K562 (cell line): ENCODE data around the gene OLFML1. TPM values are rescaled to one million over a fixed set of nuclear protein-coding genes. Genes with fewer than 3 reads are reported as not detected.

ENCODE experiments used
- ATAC-seq: fragments of 200-7000 bp; cut with Tn5 transposase; 3 replicates; pipeline ENCODE4 v1.9.1; 2020; ENCODE audit warnings: moderate library complexity
- BruUV-seq: library from RNA; stranded (reverse); fragments of 400-500 nt; replicated peaks from 2 replicates; lab custom pipeline; 2021; lab: Mats Ljungman, UMichigan
- CTCF ChIA-PET: fragments of 300-600 bp; formaldehyde crosslinking; extraction: SDS; loops from one replicate; lab custom pipeline; 2021; ENCODE audit warnings: low intra/inter-chr PET ratio; lab: Yijun Ruan, JAX
- POLR2A ChIA-PET: fragments of 300-600, 350-650 bp; sonication (Branson Sonifier 250); formaldehyde crosslinking; extraction: SDS; loops from one replicate; lab custom pipeline; 2021; ENCODE audit warnings: antibody characterized with exemption, inconsistent platforms; lab: Yijun Ruan, JAX
- DNase-seq, 4 experiments: peaks; one replicate each; pipeline versions ENCODE4 v3.0.0 to v3.0.0-alpha.2; 2011 to 2018; ENCODE audit warnings: low spot score in 3 of 4, mixed read lengths in 3 of 4; ENCODE audit errors: extremely low read depth in 1 of 4
- FAIRE-seq: peaks from 2 replicates; lab custom pipeline; 2011; peaks lifted over from hg19 to GRCh38; lab: Jason Lieb, UNC
- H2AFZ ChIP-seq: 2 replicates; pipeline ENCODE4 v1.6.0; 2011; ENCODE audit warnings: low read depth, low read length, control low read depth, inconsistent platforms
- H3K27ac ChIP-seq: fragments of 200-600 bp; 3 replicates; pipeline ENCODE4 v1.8.0; 2011; ENCODE audit warnings: low read depth, mild to moderate bottlenecking, control low read depth, inconsistent platforms, low read length, moderate library complexity, mixed read lengths; ENCODE audit errors: extremely low read depth
- H3K27me3 ChIP-seq, 2 experiments: fragments of 300-600 bp in 1 of 2; 2 replicates in 1 of 2; 3 replicates in 1 of 2; pipeline versions ENCODE4 v1.6.0 to v1.8.0; 2011; ENCODE audit warnings: inconsistent platforms in 2 of 2, low read length in 2 of 2, mild to moderate bottlenecking in 1 of 2, mixed read lengths in 1 of 2, moderate library complexity in 1 of 2; ENCODE audit not compliant: control insufficient read depth in 2 of 2, insufficient read depth in 2 of 2
- H3K36me3 ChIP-seq: fragments of 300-600 bp; 3 replicates; pipeline ENCODE4 v1.8.0; 2011; ENCODE audit warnings: mild to moderate bottlenecking, low read length, inconsistent platforms; ENCODE audit not compliant: control insufficient read depth, insufficient read depth
- H3K4me1 ChIP-seq, 2 experiments: fragments of 200-600 bp in 1 of 2; replicated peaks in 1 of 2; 2 replicates in 1 of 2; 3 replicates in 1 of 2; pipeline versions ENCODE4 v1.5.1 to v1.8.0; 2011; ENCODE audit warnings: inconsistent platforms in 2 of 2, low read length in 2 of 2, mild to moderate bottlenecking in 1 of 2, mixed read lengths in 1 of 2, moderate library complexity in 1 of 2; ENCODE audit not compliant: control insufficient read depth in 2 of 2, insufficient read depth in 2 of 2
- H3K4me2 ChIP-seq: 2 replicates; pipeline ENCODE4 v1.6.1; 2011; ENCODE audit warnings: low read length, control low read depth, inconsistent platforms, mixed read lengths; ENCODE audit not compliant: insufficient read depth
- H3K4me3 ChIP-seq: fragments of 200-600 bp; sonication (generic), shearing (Covaris generic); 2 replicates; pipeline ENCODE4 v1.5.1; 2016; ENCODE audit warnings: control low read depth, inconsistent platforms
- H3K79me2 ChIP-seq: fragments of 200-600 bp; 3 replicates; pipeline ENCODE4 v1.8.0; 2011; ENCODE audit warnings: low read length, inconsistent platforms; ENCODE audit not compliant: control insufficient read depth, insufficient read depth
- H3K9ac ChIP-seq, 2 experiments: 2 replicates each; pipeline versions ENCODE4 v1.6.0 to v1.6.1; 2011; ENCODE audit warnings: low read depth in 2 of 2, low read length in 2 of 2, control low read depth in 1 of 2, inconsistent platforms in 1 of 2, mild to moderate bottlenecking in 1 of 2, mixed read lengths in 1 of 2; ENCODE audit not compliant: insufficient read depth in 1 of 2
- H3K9me1 ChIP-seq: one replicate; pipeline ENCODE4 v1.6.0; 2011; ENCODE audit warnings: inconsistent platforms, mild to moderate bottlenecking, low read length, moderate library complexity; ENCODE audit not compliant: control insufficient read depth, insufficient read depth
- H3K9me3 ChIP-seq: replicated peaks from 2 replicates; pipeline ENCODE4 v1.5.1; 2011; ENCODE audit warnings: low read depth, low read length, inconsistent platforms; ENCODE audit not compliant: control insufficient read depth, insufficient read depth
- H4K20me1 ChIP-seq: replicated peaks from 2 replicates; pipeline ENCODE4 v1.6.1; 2011; ENCODE audit warnings: low read length, inconsistent platforms, mixed read lengths; ENCODE audit not compliant: control insufficient read depth, insufficient read depth
- FIP1L1 ChIP-seq: fragments of 200-400 bp; formaldehyde crosslinking; IDR thresholded peaks from 2 replicates; pipeline ENCODE4 v1.6.1; 2018; ENCODE audit warnings: mild to moderate bottlenecking, low read depth, low read length; ENCODE audit not compliant: poor library complexity, severe bottlenecking
- FOXP4 ChIP-seq: sonication (generic); formaldehyde crosslinking; IDR thresholded peaks from 2 replicates; pipeline ENCODE4 v1.8.0; 2022; ENCODE audit warnings: mild to moderate bottlenecking, missing genetic modification reagents, borderline replicate concordance
- HOXB6 ChIP-seq: fragments of 250-450 bp; sonication (Bioruptor Pico); IDR thresholded peaks from 2 replicates; pipeline ENCODE4 v1.5.1; 2022; ENCODE audit warnings: mild to moderate bottlenecking, borderline replicate concordance
- PHF20 ChIP-seq: fragments of 450-650 bp; IDR thresholded peaks from 2 replicates; pipeline ENCODE4 v1.6.1; 2018; ENCODE audit not compliant: partially characterized antibody
- PRPF4 ChIP-seq: fragments of 200-400 bp; formaldehyde crosslinking; IDR thresholded peaks from one replicate; pipeline ENCODE4 v1.6.1; 2017; ENCODE audit warnings: low read length, low read depth, mild to moderate bottlenecking; ENCODE audit not compliant: insufficient read depth, poor library complexity, severe bottlenecking
- PTRF ChIP-seq: fragments of 450-650 bp; IDR thresholded peaks from 2 replicates; pipeline ENCODE4 v1.6.1; 2016; ENCODE audit warnings: mild to moderate bottlenecking, missing genetic modification characterization, missing compliant biosample characterization
- SIN3A ChIP-seq, 2 experiments: fragments of 150-350 bp in 1 of 2; IDR thresholded peaks; 2 replicates each; pipeline ENCODE4 v1.6.1; 2011 to 2016; ENCODE audit warnings: borderline replicate concordance in 2 of 2, low read depth in 2 of 2, low read length in 2 of 2, mild to moderate bottlenecking in 2 of 2, moderate library complexity in 2 of 2; ENCODE audit not compliant: control insufficient read depth in 1 of 2
- TCF3 ChIP-seq: sonication (generic); formaldehyde crosslinking; IDR thresholded peaks from 2 replicates; pipeline ENCODE4 v1.4.0; 2020; ENCODE audit warnings: mild to moderate bottlenecking, missing genetic modification reagents
- ZBTB9 ChIP-seq: fragments of 450-650 bp; formaldehyde crosslinking; IDR thresholded peaks from 2 replicates; pipeline ENCODE4 v1.4.0; 2020; ENCODE audit warnings: mild to moderate bottlenecking, moderate library complexity
- ZKSCAN3 ChIP-seq: fragments of 250-450 bp; sonication (Bioruptor Pico); IDR thresholded peaks from 2 replicates; pipeline ENCODE4 v1.4.0; 2020
- ZMIZ1 ChIP-seq, 2 experiments: fragments of 150-350 bp in 1 of 2; IDR thresholded peaks; 2 replicates each; pipeline ENCODE4 v1.6.1; 2012 to 2016; ENCODE audit warnings: low read depth in 2 of 2, low read length in 2 of 2, mild to moderate bottlenecking in 1 of 2, moderate library complexity in 1 of 2
- ZNF41 ChIP-seq: fragments of 250-450 bp; sonication (Bioruptor Pico); conservative IDR thresholded peaks from 2 replicates; pipeline ENCODE4 v1.4.0; 2020; ENCODE audit warnings: mild to moderate bottlenecking
- ZNF583 ChIP-seq: fragments of 250-450 bp; sonication (Bioruptor Pico); IDR thresholded peaks from 2 replicates; pipeline ENCODE4 v1.4.0; 2020
- WGBS: fragments of 100-300 bp; shearing (Covaris generic); methylation state at CpG from one replicate; pipeline ENCODE4 v1.1.6; 2016; ENCODE audit warnings: low coverage, mixed read lengths; ENCODE audit not compliant: insufficient coverage; ENCODE audit errors: missing lambda C conversion rate; 5-methylcytosine and 5-hydroxymethylcytosine counted together
- in situ Hi-C: fragments of 300-500 bp; cut with MboI; formaldehyde crosslinking; loops from 4 replicates; pipeline ENCODE4 v1.15.0; 2018; ENCODE audit warnings: inconsistent platforms, mixed read lengths
- intact Hi-C: fragments of 100-400 bp; cut with micrococcal nuclease; formaldehyde crosslinking; loops from 2 replicates; pipeline ENCODE4 v1.14.2; 2022
- polyA plus RNA-seq, 8 experiments: library from polyadenylated mRNA; depleted of rRNA in 4 of 8; stranded (reverse) in 5 of 8; unstranded in 3 of 8; fragments of >200 nt; fragmentation: Nextera tagmentation in 2 of 8; fragmentation: Illumina TruSeq in 1 of 8; extraction: Ambion mirVana in 2 of 8; extraction: Trizol in 1 of 8; gene quantifications; 2 replicates each; pipeline versions ENCODE4 v1.2.1 to v1.2.3, GENCODE V29; 2011 to 2014; ENCODE audit warnings: inconsistent platforms in 1 of 8, missing spikeins in 1 of 8
- total RNA-seq, 7 experiments: library from RNA; depleted of rRNA in 6 of 7; stranded (reverse); fragments of >200 nt in 6 of 7; fragmentation: Illumina TruSeq in 2 of 7; extraction: Trizol in 2 of 7; gene quantifications; 2 replicates each; pipeline versions ENCODE4 v1.2.1 to v1.2.3, GENCODE V29; 2011 to 2021; ENCODE audit warnings: low replicate concordance in 1 of 7

The OLFML1 gene
- total and polyA plus RNA-seq, 9 of the 15 experiments (the other 6 are each of a cell fraction or from before 2014, with no cell fraction given), result not detected

GRCh38 chr11:7449211-7449840 is 36.0 kb upstream of the OLFML1 start:
- Histone ChIP-seq H3K4me2 (no peak overlapping the region), H2AFZ (no peak overlapping the region), H3K4me1 (no peaks in the 10 kb centered on the region), H3K9me3 (no peaks in the 10 kb centered on the region), H3K27ac (no peak overlapping the region), H4K20me1 (no peaks in the 10 kb centered on the region), H3K9ac (no peak overlapping the region), H3K36me3 (no peaks in the 10 kb centered on the region), H3K79me2 (no peaks in the 10 kb centered on the region), H3K27me3 (peaks cover 0 to 8% of the 10 kb centered on the region in 2 experiments; a peak in 3 of 5 replicates), H3K9me1 (no peaks in the 10 kb centered on the region), H3K4me3 (no peak overlapping the region)
- FAIRE-seq, result no peak
- WGBS, result 0% methylated on average over 3 of the region's 3 CpGs
- in situ Hi-C loops (loop anchor here (10.0 kb wide), 1 partner anchor 355 kb away; no protein-coding TSS in a partner anchor), intact Hi-C loops (no loop called here)
- TF ChIP-seq ZNF41 (no peak), FOXP4 (CRISPR knock-in tag) (no peak), ZNF583 (no peak), PTRF (tag) (no peak), TCF3 (CRISPR knock-in tag) (no peak), PHF20 (no peak), ZMIZ1 (IDR thresholded peaks at IDR 0.05; ENCODE audit: low read depth in 2 of 2, low read length in 2 of 2) (no peak), PRPF4 (no peak), FIP1L1 (no peak), ZKSCAN3 (no peak), HOXB6 (CRISPR knock-in tag) (no peak), ZBTB9 (CRISPR knock-in tag) (no peak), SIN3A (IDR thresholded peaks at IDR 0.05; ENCODE audit: borderline replicate concordance in 2 of 2, control insufficient read depth in 1 of 2, low read depth in 2 of 2, low read length in 2 of 2) (no peak)
- no peak for ATAC-seq
- CTCF ChIA-PET, result no interaction called here
- DNase-seq, result no peak
- POLR2A ChIA-PET, result no interaction called here
- no TSS peak for BruUV-seq
